ENCODE data around the gene EMD.
A peak's percentile ranks its signal among the peaks of the same experiment; 100 is the strongest.

The EMD gene

DNA sequence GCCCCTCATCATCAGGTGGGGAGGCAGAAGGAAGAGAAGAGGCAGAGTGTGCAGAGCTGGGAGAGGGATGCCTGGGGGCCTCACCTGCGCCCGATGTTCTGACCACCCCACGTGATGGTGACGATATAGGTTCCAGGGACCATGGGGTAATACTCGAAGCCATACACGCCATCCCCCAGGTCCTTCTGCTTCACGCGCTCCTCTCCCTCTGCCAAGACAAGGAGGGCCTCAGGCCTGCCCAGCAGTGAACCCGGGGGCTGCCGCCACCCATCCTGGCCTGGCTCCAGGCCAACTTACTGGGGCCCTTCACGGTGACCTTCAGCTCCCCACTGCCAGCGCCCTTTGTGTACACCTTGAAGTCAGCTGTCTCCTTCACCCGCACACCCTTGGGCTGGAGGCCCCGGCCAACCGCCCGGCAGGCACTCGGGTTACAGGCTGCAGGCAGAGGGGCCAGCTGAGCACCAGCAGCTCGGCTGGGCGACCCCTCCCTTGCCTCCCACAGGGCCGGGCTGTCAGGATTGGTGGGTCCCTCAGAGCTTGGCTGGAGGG lies 14.0 kb upstream of the EMD start:
- Mint-ChIP-seq H3K27me3 (no peaks in the 10 kb centered on the region), H3K4me1 (peaks cover 24% of the 10 kb centered on the region), H3K27ac (no peak overlapping the region), H3K4me3 (no peak overlapping the region), H3K9me3 (no peaks in the 10 kb centered on the region)
- ATAC-seq (no peak), DNase-seq (no peak)

- peaks cover 24% of the 10 kb centered on the region for H3K4me1 Mint-ChIP-seq
- no peak overlapping the region for H3K4me3 Mint-ChIP-seq
- H3K27ac Mint-ChIP-seq, result peak overlapping the region; percentile 48 to 82
- no peaks in the 10 kb centered on the region for H3K9me3 Mint-ChIP-seq
- no peak for ATAC-seq
- no peaks in the 10 kb centered on the region for H3K27me3 Mint-ChIP-seq
- no peak for DNase-seq
These were observed 13.0 kb upstream of the EMD start for GRCh38 chrX:154365997-154366665.

DNA sequence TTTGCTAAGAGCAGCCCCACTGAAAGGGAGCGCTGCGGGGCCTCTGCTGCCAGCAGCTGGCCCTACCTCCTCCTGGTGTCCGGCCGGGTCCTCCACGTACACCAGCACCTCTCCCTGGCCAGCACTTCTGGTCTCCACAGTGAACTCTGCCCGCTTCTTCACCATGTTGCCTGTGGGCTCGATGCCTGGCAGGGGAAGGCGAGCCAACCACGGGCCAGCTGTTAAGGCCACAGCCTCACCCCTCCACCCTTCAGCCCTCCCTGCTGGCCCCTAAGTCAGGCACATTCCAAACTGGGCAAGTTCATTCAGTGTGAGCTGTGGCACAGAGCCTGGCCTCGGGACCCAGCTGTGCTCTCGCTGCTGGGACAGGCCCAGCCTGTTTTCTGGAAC lies 12.4 kb upstream of the EMD start:
- H3K9me3 Mint-ChIP-seq, result no peaks in the 10 kb centered on the region
- no peak overlapping the region for H3K4me3 Mint-ChIP-seq
- ATAC-seq, result no peak
- DNase-seq, result no peak
- peak overlapping the region in 1 of 2 donors; percentile 67 for H3K27ac Mint-ChIP-seq
- peaks cover 24% of the 10 kb centered on the region for H3K4me1 Mint-ChIP-seq
- no peaks in the 10 kb centered on the region for H3K27me3 Mint-ChIP-seq

- peaks cover 25% of the 10 kb centered on the region for H3K4me1 Mint-ChIP-seq
- peak overlapping the region; percentile 81 to 87 for H3K4me3 Mint-ChIP-seq
- ATAC-seq (no peak), DNase-seq (no peak)
- H3K9me3 Mint-ChIP-seq, result no peaks in the 10 kb centered on the region
- H3K27me3 Mint-ChIP-seq, result no peaks in the 10 kb centered on the region
- peak overlapping the region in 1 of 2 donors; percentile 97 for H3K27ac Mint-ChIP-seq
These were observed 11.4 kb upstream of the EMD start for GRCh38 chrX:154367474-154368308.

DNA sequence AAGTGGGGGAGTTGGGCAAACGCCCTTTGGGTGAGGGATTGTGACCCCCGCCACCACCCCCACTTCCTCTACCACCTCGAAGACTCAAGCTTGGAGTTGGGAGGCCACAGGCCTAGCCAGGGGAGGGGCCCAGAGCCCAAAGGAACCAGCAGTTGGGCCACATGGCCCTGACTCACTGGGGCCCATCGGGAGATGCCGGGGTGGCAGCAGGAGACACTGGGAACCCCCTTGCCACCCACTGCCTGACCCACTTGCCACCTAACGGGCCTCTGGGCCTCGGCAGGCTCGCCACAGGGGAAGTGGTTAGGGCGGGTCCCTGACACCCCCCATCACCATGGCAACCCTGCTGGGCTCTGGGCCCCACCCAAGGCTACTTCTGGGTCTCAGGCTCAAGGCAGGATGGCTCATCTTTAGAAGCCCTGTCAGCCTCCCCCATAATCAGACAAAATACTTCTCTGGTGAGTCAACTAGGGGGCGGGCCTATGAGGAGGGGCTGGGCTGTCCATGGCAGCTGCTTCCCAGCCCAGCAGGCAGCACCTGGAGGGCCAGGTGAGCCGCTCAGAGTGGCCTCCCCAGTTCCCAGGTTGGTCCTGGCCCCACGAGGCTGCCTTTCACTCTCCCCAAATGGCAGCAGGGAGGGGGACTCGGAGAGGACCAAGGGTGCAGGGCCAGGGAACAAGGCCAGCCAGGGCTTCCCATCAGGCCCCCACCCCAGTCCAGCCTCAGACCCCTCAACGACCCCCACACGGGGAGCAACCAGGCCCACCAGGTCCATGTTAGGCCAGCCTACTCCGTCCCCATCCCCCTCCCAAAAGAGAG lies 10.3 kb upstream of the EMD start:
- Mint-ChIP-seq H3K27me3 (no peaks in the 10 kb centered on the region), H3K27ac (peak overlapping the region; percentile 76 to 97), H3K9me3 (no peaks in the 10 kb centered on the region), H3K4me1 (peaks cover 26% of the 10 kb centered on the region), H3K4me3 (peak overlapping the region; percentile 87 to 91)
- peak; percentile 84 to 96 for DNase-seq
- peak; percentile 82 for ATAC-seq

GRCh38 chrX:154369449-154370299 lies 9.4 kb upstream of the EMD start:
- Mint-ChIP-seq H3K4me1 (peaks cover 24% of the 10 kb centered on the region), H3K9me3 (no peaks in the 10 kb centered on the region), H3K27me3 (no peaks in the 10 kb centered on the region), H3K4me3 (peak overlapping the region; percentile 87 to 91), H3K27ac (peak overlapping the region; percentile 91 to 92)
- DNase-seq (peak; percentile 45 to 70), ATAC-seq (peak; percentile 15)

- Mint-ChIP-seq H3K9me3 (no peaks in the 10 kb centered on the region), H3K27me3 (no peaks in the 10 kb centered on the region), H3K4me1 (peaks cover 26% of the 10 kb centered on the region), H3K4me3 (peak overlapping the region; percentile 87 to 91), H3K27ac (peak overlapping the region; percentile 92 to 94)
- ATAC-seq (no peak), DNase-seq (no peak)
These were observed 8.6 kb upstream of the EMD start for GRCh38 chrX:154370300-154371016.

DNA sequence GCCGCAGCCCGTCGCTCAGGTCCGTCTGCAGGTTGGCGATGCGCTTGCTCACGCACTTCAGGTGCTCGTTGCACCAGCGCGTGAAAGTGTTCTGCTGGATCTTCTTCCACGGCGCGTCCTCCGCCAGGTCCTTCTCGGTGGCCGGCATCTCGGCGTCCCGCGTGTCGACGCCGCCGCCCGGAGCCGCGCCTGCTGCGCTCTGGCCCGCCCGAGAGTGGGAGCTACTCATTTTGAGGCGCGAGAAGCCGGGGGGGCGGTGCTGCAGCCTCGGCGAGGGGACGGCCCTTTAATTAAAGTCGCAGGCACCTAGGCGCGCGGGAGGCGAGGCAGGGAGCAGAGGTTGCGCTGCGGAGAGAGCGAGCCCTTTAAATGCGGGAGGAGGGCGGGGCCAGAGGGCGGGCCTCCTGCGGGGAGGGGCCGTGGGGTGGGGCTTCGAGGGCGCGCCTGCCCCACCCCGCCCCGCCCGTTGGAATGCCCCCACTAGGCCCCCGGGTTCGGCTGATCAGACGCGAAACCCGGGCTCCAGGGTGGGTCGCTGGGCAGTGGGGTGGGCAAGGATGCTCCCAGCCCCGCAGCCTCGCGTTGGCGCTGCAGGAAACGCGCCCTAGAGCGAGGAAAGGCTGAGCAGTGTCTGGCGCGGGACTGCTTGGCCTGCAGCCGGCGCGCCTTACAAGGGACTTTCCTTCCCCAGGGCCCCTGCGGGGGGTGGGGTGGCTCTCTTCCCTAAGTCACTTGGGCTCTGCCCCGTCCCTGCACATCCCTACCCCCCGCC lies 7.9 kb upstream of the EMD start:
- ATAC-seq, result peak; percentile 57
- Mint-ChIP-seq H3K27me3 (no peaks in the 10 kb centered on the region), H3K9me3 (no peaks in the 10 kb centered on the region), H3K27ac (peak overlapping the region; percentile 40 to 94), H3K4me3 (peak overlapping the region; percentile 80 to 87), H3K4me1 (peaks cover 27% of the 10 kb centered on the region)
- DNase-seq, result peak; percentile 88 to 94

GRCh38 chrX:154371789-154372300 lies 7.2 kb upstream of the EMD start:
- ATAC-seq (peak; percentile 3), DNase-seq (peak in 1 of 2 donors; percentile 24)
- peaks cover 33% of the 10 kb centered on the region for H3K4me1 Mint-ChIP-seq
- H3K4me3 Mint-ChIP-seq, result peak overlapping the region; percentile 80 to 87
- H3K27ac Mint-ChIP-seq, result no peak overlapping the region
- H3K9me3 Mint-ChIP-seq, result no peaks in the 10 kb centered on the region
- H3K27me3 Mint-ChIP-seq, result no peaks in the 10 kb centered on the region

GRCh38 chrX:154372612-154373022 lies 6.5 kb upstream of the EMD start:
- H3K4me1 Mint-ChIP-seq, result peaks cover 40% of the 10 kb centered on the region
- DNase-seq, result peak; percentile 50 to 55
- ATAC-seq, result no peak
- peak overlapping the region; percentile 80 to 87 for H3K4me3 Mint-ChIP-seq
- H3K27me3 Mint-ChIP-seq, result no peaks in the 10 kb centered on the region
- no peaks in the 10 kb centered on the region for H3K9me3 Mint-ChIP-seq
- peak overlapping the region in 1 of 2 donors; percentile 91 for H3K27ac Mint-ChIP-seq

DNA sequence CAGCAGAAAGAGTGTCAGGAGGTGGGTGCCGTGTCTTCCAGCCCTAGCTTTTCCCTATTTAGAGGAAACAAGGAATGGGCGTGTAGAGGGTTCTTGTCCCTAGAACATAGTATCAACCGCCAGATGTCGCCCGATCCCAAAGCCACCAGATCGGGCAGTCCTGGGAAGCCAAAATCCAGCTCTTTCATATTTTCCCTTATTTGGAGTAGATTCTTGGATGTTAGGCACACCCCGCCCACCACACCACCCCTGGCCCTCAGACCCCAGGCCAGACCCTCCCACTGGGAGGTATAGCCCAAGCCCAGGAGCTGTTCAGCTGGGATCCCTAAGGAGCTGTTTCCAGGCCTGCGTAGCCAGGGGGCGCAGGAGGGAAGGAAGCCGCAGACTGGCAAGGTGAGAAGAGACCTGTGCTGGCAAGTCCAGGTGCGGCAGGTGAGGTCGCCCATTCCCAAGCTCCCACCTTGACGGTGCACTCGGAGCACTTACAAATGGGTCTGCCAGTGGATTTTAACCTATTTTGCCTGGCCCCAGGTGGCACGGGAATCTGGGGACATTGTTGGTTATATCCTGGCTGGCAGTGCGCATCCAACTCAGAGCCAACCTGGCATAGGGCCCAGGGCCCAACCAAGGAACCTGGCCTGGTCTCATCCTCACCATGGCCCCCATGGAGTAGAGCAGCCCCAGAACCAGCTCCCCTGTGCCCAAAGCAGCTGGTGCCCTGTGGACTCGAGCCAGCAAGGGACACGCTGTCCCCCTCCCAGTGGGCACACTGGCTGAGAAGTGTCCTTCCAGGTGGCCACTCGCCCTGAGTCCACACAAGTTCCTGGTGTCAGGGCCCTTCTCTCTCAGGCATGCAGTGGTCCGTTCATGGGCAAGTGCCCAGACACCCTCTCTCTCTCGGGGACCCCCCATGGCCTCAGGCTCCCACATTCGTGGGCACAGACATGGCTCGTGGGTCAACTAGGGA lies 5.5 kb upstream of the EMD start:
- no peaks in the 10 kb centered on the region for H3K27me3 Mint-ChIP-seq
- H3K4me1 Mint-ChIP-seq, result peaks cover 35% of the 10 kb centered on the region
- ATAC-seq, result no peak
- H3K4me3 Mint-ChIP-seq, result peak overlapping the region; percentile 71 to 83
- no peaks in the 10 kb centered on the region for H3K9me3 Mint-ChIP-seq
- no peak for DNase-seq
- no peak overlapping the region for H3K27ac Mint-ChIP-seq

- Mint-ChIP-seq H3K27me3 (no peaks in the 10 kb centered on the region), H3K9me3 (no peaks in the 10 kb centered on the region), H3K4me3 (peak within 1 kb of the TSS; percentile 71 to 83), H3K27ac (peak within 1 kb of the TSS; percentile 27 to 33), H3K4me1 (peaks cover 35% of the 10 kb centered on the region)
- ATAC-seq (no peak), DNase-seq (peak in 1 of 2 donors; percentile 37)
These were observed 4.6 kb upstream of the EMD start, which contains the start of gene FLNA for GRCh38 chrX:154374313-154375155. FLNA (minus strand) TSS chrX:154374634; CDS start chrX:154371245, 3,389 bp downstream.

Measured in stimulated activated naive CD8-positive, alpha-beta T cell treated with anti-CD3 and anti-CD28 coated beads, Interleukin-15, amount 100 ng/mL, for 72 hours (primary cell).